ENCODE measurements around the gene ADGRF5. TPM values are rescaled to one million over a fixed set of nuclear protein-coding genes. Genes with fewer than 3 reads are reported as not detected.

The ADGRF5 gene
- total RNA-seq (not detected), polyA plus RNA-seq (not detected), total RNA-seq (0 to 0.35 (median 0) reads per million in 6 experiments)

DNA sequence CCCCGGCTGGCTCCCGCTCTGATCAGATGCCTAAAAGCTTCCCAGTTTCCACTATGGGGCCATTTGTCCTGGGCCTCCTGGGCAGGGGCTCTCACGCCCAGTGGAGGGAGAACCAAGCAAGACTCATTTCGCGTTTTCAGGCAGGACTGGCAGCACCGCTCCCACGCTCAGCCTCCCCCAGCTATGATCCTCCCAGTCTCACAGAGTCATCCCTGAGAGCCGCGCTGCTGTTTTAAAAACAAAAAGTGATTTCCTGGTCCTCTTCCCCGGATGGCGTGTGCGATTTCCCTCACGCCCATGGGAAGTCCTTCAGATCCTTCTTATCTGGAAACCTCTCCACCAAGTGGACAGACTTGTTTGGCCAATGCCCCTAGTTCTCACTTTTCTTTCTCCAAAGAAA lies at the start of gene ADGRF5:
Gene ADGRF5 (minus strand): TSS at position 208 of the 400 bp plus-strand sequence. CDS start 15,176 bp downstream, outside the sequence.
- H3K4me1 Mint-ChIP-seq = no peaks in the 10 kb centered on the region
- H3K27ac Mint-ChIP-seq = no peak within 1 kb of the TSS
- ATAC-seq (no peak), DNase-seq (no peak)
- no peak within 1 kb of the TSS for H3K4me3 Mint-ChIP-seq
- H3K36me3 Mint-ChIP-seq = no peaks in the 10 kb centered on the region
- peaks cover 0 to 9% (median 0%) of the 10 kb centered on the region in 9 donors for H3K9me3 Mint-ChIP-seq
- POLR2A ChIA-PET = no interaction called here
- H3K27me3 Mint-ChIP-seq = peaks cover 0 to 28% (median 3%) of the 10 kb centered on the region in 5 donors

- Mint-ChIP-seq H3K4me3 (no peak overlapping the region), H3K27me3 (peaks cover 3 to 18% (median 5%) of the 10 kb centered on the region in 5 donors), H3K27ac (no peak overlapping the region), H3K4me1 (no peaks in the 10 kb centered on the region), H3K9me3 (no peaks in the 10 kb centered on the region), H3K36me3 (no peaks in the 10 kb centered on the region)
- ATAC-seq (no peak), DNase-seq (no peak)
- POLR2A ChIA-PET = interaction anchor here (0.6 kb wide), 1 partner anchor 49 kb away, joined by 5 read pairs; no protein-coding TSS in a partner anchor
These were observed 47.5 kb upstream of the ADGRF5 start for GRCh38 chr6:46969206-46969605.

- ATAC-seq (no peak), DNase-seq (no peak)
- POLR2A ChIA-PET = no interaction called here
- Mint-ChIP-seq H3K27me3 (peaks cover 3 to 18% (median 5%) of the 10 kb centered on the region in 5 donors), H3K4me1 (no peaks in the 10 kb centered on the region), H3K27ac (no peak overlapping the region), H3K36me3 (no peaks in the 10 kb centered on the region), H3K9me3 (no peaks in the 10 kb centered on the region), H3K4me3 (no peak overlapping the region)
These were observed 46.1 kb upstream of the ADGRF5 start for GRCh38 chr6:46967826-46968349.

DNA sequence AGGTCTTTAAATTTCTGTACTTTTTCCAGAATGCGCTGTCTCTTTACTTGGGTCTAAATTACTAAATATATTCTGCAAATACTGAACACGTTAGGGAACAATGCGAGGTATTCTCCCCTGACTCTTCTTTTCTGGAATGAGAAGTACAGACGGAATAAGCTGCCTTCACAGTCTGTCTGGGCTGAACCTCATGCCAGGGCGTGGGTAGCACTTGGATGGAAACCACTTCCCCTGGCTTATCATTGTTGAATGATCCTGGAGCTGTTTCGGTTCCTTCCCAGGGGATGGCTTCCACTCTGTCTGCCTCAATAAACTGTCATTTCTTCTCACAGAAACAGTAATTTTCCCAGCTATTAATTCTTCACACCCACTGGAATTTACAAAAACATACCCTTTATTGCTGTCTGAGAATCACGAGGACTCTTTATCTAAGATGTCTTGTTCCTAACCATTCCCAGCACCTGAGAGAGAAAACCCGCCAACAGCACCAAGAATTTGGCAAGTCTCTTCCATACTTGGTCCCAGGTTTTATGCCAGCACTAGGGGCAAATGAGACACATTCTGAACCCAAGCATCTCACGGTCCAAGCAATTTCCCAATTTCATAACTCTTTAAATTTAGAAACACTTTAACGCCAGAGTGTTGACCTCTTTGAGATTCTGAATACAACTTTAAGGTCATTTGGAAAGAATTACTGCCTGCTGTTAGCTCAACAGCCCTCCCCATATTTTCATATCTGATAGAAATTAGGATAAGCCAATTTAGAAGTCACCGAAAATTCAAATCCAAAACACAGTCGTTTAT lies 43.2 kb upstream of the ADGRF5 start:
- POLR2A ChIA-PET = no interaction called here
- no peak for ATAC-seq
- Mint-ChIP-seq H3K36me3 (no peaks in the 10 kb centered on the region), H3K9me3 (no peaks in the 10 kb centered on the region), H3K4me1 (no peaks in the 10 kb centered on the region), H3K4me3 (no peak overlapping the region), H3K27ac (no peak overlapping the region), H3K27me3 (peaks cover 2 to 10% (median 5%) of the 10 kb centered on the region in 5 donors)
- DNase-seq = no peak

DNA sequence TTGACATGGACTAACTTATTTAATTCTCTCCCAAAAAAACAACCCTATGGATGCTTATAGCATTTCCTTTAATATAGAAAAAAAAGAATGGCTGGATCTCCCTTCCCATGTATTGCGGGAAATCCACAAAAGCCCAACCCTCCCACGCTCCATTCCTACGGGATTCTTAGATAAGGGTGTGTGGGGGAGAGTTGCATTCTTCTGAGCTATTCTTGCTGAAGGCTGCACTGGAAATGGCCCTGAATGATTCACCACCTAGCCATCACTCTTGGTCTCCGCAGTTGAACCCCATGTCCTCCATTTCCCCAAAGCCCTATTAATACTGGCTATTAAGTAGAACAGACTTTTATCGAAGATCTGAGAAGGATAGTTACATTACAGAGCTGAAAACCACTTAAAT lies 41.9 kb upstream of the ADGRF5 start:
- Mint-ChIP-seq H3K9me3 (no peaks in the 10 kb centered on the region), H3K27me3 (peaks cover 3 to 14% (median 8%) of the 10 kb centered on the region in 5 donors), H3K36me3 (no peaks in the 10 kb centered on the region), H3K27ac (no peak overlapping the region), H3K4me3 (no peak overlapping the region), H3K4me1 (no peaks in the 10 kb centered on the region)
- DNase-seq = no peak
- ATAC-seq = no peak
- POLR2A ChIA-PET = no interaction called here

GRCh38 chr6:46963039-46963438 lies 41.3 kb upstream of the ADGRF5 start:
- no peak overlapping the region for H3K27ac Mint-ChIP-seq
- H3K4me3 Mint-ChIP-seq = no peak overlapping the region
- POLR2A ChIA-PET = no interaction called here
- DNase-seq (no peak), ATAC-seq (no peak)
- H3K9me3 Mint-ChIP-seq = no peaks in the 10 kb centered on the region
- H3K36me3 Mint-ChIP-seq = no peaks in the 10 kb centered on the region
- no peaks in the 10 kb centered on the region for H3K4me1 Mint-ChIP-seq
- peaks cover 3 to 14% (median 8%) of the 10 kb centered on the region in 5 donors for H3K27me3 Mint-ChIP-seq

- no peak overlapping the region for H3K4me3 Mint-ChIP-seq
- no peaks in the 10 kb centered on the region for H3K9me3 Mint-ChIP-seq
- H3K27ac Mint-ChIP-seq = no peak overlapping the region
- DNase-seq (no peak), ATAC-seq (no peak)
- POLR2A ChIA-PET = no interaction called here
- H3K27me3 Mint-ChIP-seq = peaks cover 3 to 14% (median 6%) of the 10 kb centered on the region in 5 donors
- H3K36me3 Mint-ChIP-seq = no peaks in the 10 kb centered on the region
- H3K4me1 Mint-ChIP-seq = no peaks in the 10 kb centered on the region
These were observed 40.0 kb upstream of the ADGRF5 start for GRCh38 chr6:46961711-46962110.

- Mint-ChIP-seq H3K27me3 (peaks cover 0 to 12% (median 5%) of the 10 kb centered on the region in 5 donors), H3K4me3 (no peak overlapping the region), H3K36me3 (no peaks in the 10 kb centered on the region), H3K9me3 (no peaks in the 10 kb centered on the region), H3K27ac (no peak overlapping the region), H3K4me1 (no peaks in the 10 kb centered on the region)
- no peak for ATAC-seq
- POLR2A ChIA-PET = no interaction called here
- no peak for DNase-seq
These were observed 39.5 kb upstream of the ADGRF5 start for GRCh38 chr6:46961232-46961631.

GRCh38 chr6:46959419-46959818 lies 37.7 kb upstream of the ADGRF5 start:
- no peak for ATAC-seq
- H3K27ac Mint-ChIP-seq = no peak overlapping the region
- POLR2A ChIA-PET = no interaction called here
- H3K36me3 Mint-ChIP-seq = no peaks in the 10 kb centered on the region
- H3K27me3 Mint-ChIP-seq = peaks cover 0 to 20% (median 8%) of the 10 kb centered on the region in 5 donors
- no peak overlapping the region for H3K4me3 Mint-ChIP-seq
- H3K4me1 Mint-ChIP-seq = no peaks in the 10 kb centered on the region
- H3K9me3 Mint-ChIP-seq = no peaks in the 10 kb centered on the region
- DNase-seq = no peak

DNA sequence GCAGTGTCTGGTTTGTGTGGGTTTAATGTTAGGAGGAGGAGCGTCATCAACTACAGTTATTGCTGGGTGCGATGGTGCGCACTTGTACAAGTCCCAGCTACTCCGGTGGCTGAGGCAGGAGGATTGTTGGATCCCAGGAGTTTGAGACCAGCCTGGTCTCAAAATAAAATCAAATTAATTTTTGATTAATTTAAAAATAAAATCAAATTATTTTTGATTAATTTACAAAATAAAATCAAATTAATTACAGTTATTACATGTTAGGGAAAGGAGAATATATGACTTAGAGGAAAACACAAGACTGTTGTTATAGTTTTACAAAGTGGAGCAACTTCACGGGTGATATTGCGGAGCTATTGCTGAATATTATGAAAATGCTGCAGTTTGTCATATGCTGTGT lies 34.7 kb upstream of the ADGRF5 start:
- Mint-ChIP-seq H3K9me3 (no peaks in the 10 kb centered on the region), H3K36me3 (no peaks in the 10 kb centered on the region), H3K27ac (no peak overlapping the region), H3K4me3 (no peak overlapping the region), H3K27me3 (peaks cover 3 to 31% (median 16%) of the 10 kb centered on the region in 5 donors), H3K4me1 (no peaks in the 10 kb centered on the region)
- ATAC-seq (no peak), DNase-seq (no peak)
- POLR2A ChIA-PET = no interaction called here

DNA sequence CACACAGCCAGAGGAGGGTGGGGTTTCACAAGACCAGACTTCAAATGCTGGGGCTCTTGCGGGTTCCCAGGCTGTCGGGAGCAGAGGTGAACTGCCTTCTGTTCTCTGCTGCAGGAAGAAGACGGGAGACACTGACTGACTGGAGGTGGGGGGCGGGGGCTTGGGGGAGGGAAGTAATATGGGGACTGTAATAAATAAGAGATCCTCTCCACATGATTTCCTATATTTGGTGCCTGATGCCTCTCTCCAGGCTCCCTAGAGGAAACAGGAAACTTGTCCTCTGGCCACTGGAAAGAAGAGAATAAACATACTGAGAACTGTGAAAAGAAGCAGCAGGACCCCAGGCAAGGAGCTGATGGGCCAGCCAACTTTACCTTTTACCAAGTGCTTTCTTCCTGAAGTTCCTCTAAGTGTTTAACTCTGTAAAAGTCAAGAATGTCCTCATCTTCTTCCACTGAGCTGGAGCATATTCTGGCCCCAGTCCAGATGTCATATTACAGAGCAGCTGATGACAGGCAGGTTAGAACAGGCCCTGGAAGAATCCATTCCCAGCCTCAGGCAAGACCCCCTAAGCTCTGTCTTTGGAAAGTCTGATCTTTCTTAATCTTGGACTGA lies 33.2 kb upstream of the ADGRF5 start:
- Mint-ChIP-seq H3K4me1 (no peaks in the 10 kb centered on the region), H3K27me3 (peaks cover 3 to 31% (median 21%) of the 10 kb centered on the region in 5 donors), H3K36me3 (no peaks in the 10 kb centered on the region), H3K27ac (no peak overlapping the region), H3K9me3 (no peaks in the 10 kb centered on the region), H3K4me3 (no peak overlapping the region)
- ATAC-seq (no peak), DNase-seq (no peak)
- POLR2A ChIA-PET = no interaction called here

- DNase-seq (no peak), ATAC-seq (no peak)
- Mint-ChIP-seq H3K27me3 (peaks cover 3 to 31% (median 17%) of the 10 kb centered on the region in 5 donors), H3K4me3 (no peak overlapping the region), H3K36me3 (no peaks in the 10 kb centered on the region), H3K4me1 (no peaks in the 10 kb centered on the region), H3K27ac (no peak overlapping the region), H3K9me3 (no peaks in the 10 kb centered on the region)
- POLR2A ChIA-PET = no interaction called here
These were observed 32.2 kb upstream of the ADGRF5 start for GRCh38 chr6:46953921-46954320.

- ATAC-seq (no peak), DNase-seq (no peak)
- Mint-ChIP-seq H3K4me1 (no peaks in the 10 kb centered on the region), H3K27ac (no peak overlapping the region), H3K36me3 (no peaks in the 10 kb centered on the region), H3K4me3 (no peak overlapping the region), H3K27me3 (peaks cover 3 to 32% (median 23%) of the 10 kb centered on the region in 5 donors), H3K9me3 (no peaks in the 10 kb centered on the region)
- POLR2A ChIA-PET = no interaction called here
These were observed 28.0 kb upstream of the ADGRF5 start for GRCh38 chr6:46949632-46950280.
